Ishikawa (cell line): ENCODE measurements around the gene ALKBH5.

Experiments
- CEBPB ChIP-seq: IDR thresholded peaks from 2 replicates; pipeline ENCODE4 v1.6.1; 2012
- CREB1 ChIP-seq: IDR thresholded peaks from 2 replicates; pipeline ENCODE4 v1.6.1; 2012; ENCODE audit warnings: low read depth
- EP300 ChIP-seq: IDR thresholded peaks from 2 replicates; pipeline ENCODE4 v1.6.1; 2012; ENCODE audit warnings: borderline replicate concordance
- TEAD4 ChIP-seq: IDR thresholded peaks from 2 replicates; pipeline ENCODE4 v1.6.1; 2012
- YY1 ChIP-seq: IDR thresholded peaks from 2 replicates; pipeline ENCODE4 v1.6.1; 2012; ENCODE audit warnings: low read depth

DNA sequence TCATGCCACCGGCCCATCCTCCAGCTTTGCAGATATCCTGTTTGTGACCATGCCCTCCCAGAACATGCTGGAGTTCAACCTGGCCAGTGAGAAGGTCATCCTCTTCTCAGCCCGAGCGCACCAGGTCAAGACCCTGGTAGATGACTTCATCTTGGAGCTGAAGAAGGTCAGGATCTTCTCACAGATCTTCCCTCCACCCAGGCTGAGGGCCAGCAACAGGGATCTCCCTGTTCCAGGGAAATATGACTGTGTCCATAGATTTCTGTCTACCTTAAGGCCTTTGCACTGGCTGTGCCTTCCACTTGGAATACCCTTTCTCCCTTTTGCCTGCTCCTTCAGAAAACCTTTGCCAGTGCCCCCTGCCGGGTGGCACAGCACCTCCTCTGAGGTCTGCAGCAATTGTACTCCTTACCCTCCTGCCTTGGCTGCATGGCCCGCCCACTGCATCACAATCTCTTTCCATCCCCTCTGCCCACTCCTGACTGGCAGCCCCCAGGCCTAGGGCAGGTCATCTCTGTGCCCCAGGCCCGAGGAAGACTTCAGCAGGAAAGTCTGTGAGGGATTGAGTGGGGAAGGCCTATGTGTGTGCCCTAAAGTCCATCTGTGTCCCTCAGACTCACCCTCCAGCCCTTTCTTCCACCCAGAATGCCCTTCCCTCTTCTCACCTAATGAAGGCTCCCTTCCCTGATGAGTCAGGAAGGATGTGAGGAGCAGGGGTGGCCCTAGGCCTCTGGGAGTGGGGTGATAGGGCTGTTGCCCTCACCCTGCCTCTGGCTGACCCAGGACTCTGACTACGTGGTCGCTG is 27.3 kb upstream of the ALKBH5 start:
- TF ChIP-seq YY1 (no peak), EP300 (no peak), CEBPB (no peak), TEAD4 (no peak), CREB1 (no peak)
